NCI-H345 (cell line): ENCODE results near the gene GRIN2A.

Source experiments
- DNase-seq: peaks from one replicate; lab custom pipeline; 2025; lab: John Stamatoyannopoulos, UW

The GRIN2A gene

GRCh38 chr16:9852003-9852402 is 330.2 kb downstream of the GRIN2A start:
- DNase-seq, result no peak

- DNase-seq, result no peak
These were observed 331.4 kb downstream of the GRIN2A start for GRCh38 chr16:9850817-9851216.

- no peak for DNase-seq
These were observed 332.5 kb downstream of the GRIN2A start for GRCh38 chr16:9849697-9850245.

GRCh38 chr16:9847146-9847545 is 335.1 kb downstream of the GRIN2A start:
- DNase-seq, result no peak

- no peak for DNase-seq
These were observed 335.7 kb downstream of the GRIN2A start for GRCh38 chr16:9846362-9847099.

GRCh38 chr16:9845661-9846361 is 336.4 kb downstream of the GRIN2A start:
- DNase-seq, result no peak

- no peak for DNase-seq
These were observed 337.9 kb downstream of the GRIN2A start for GRCh38 chr16:9844361-9844760.

- no peak for DNase-seq
These were observed 338.7 kb downstream of the GRIN2A start for GRCh38 chr16:9843424-9844018.

GRCh38 chr16:9840761-9841665 is 341.2 kb downstream of the GRIN2A start:
- DNase-seq, result no peak

GRCh38 chr16:9837481-9837880 is 344.7 kb downstream of the GRIN2A start:
- no peak for DNase-seq

- no peak for DNase-seq
These were observed 346.0 kb downstream of the GRIN2A start for GRCh38 chr16:9836118-9836736.

- DNase-seq, result no peak
These were observed 355.0 kb downstream of the GRIN2A start for GRCh38 chr16:9827062-9827752.

GRCh38 chr16:9826656-9827055 is 355.6 kb downstream of the GRIN2A start:
- no peak for DNase-seq

- no peak for DNase-seq
These were observed 357.8 kb downstream of the GRIN2A start for GRCh38 chr16:9824200-9825068.

- DNase-seq, result no peak
These were observed 358.7 kb downstream of the GRIN2A start for GRCh38 chr16:9823510-9823909.

- no peak for DNase-seq
These were observed 360.3 kb downstream of the GRIN2A start for GRCh38 chr16:9821970-9822369.

- DNase-seq, result no peak
These were observed 360.9 kb downstream of the GRIN2A start for GRCh38 chr16:9821331-9821730.

GRCh38 chr16:9820476-9821246 is 361.6 kb downstream of the GRIN2A start:
- DNase-seq, result no peak

GRCh38 chr16:9818702-9819101 is 363.5 kb downstream of the GRIN2A start:
- no peak for DNase-seq
